H9 (cell line): ENCODE data around the gene LRFN2. TPM values are rescaled to one million over a fixed set of nuclear protein-coding genes. Genes with fewer than 3 reads are reported as not detected.

Experiments
- DNase-seq: peaks from one replicate; pipeline ENCODE4 v3.0.0-alpha.2; 2017
- H2AFZ ChIP-seq: one replicate; pipeline ENCODE4 v1.6.1; 2013; ENCODE audit warnings: mild to moderate bottlenecking, low read length, control low read depth, moderate library complexity
- H2AK5ac ChIP-seq: 2 replicates; pipeline ENCODE4 v1.6.1; 2013; ENCODE audit warnings: low read length, control low read depth, mixed read lengths; ENCODE audit not compliant: insufficient read length
- H2BK120ac ChIP-seq: one replicate; pipeline ENCODE4 v1.6.1; 2013; ENCODE audit warnings: low read depth, mild to moderate bottlenecking, low read length, control low read depth, inconsistent platforms; ENCODE audit not compliant: poor library complexity, severe bottlenecking
- H2BK12ac ChIP-seq: 2 replicates; pipeline ENCODE4 v1.6.1; 2013; ENCODE audit warnings: low read length, control low read depth, mixed read lengths, low read depth; ENCODE audit not compliant: insufficient read length
- H2BK15ac ChIP-seq: 2 replicates; pipeline ENCODE4 v1.6.1; 2013; ENCODE audit warnings: low read depth, low read length, control low read depth
- H2BK20ac ChIP-seq: one replicate; pipeline ENCODE4 v1.6.1; 2013; ENCODE audit warnings: low read depth, mild to moderate bottlenecking, low read length, control low read depth, inconsistent platforms; ENCODE audit not compliant: poor library complexity, severe bottlenecking
- H2BK5ac ChIP-seq: 2 replicates; pipeline ENCODE4 v1.6.1; 2013; ENCODE audit warnings: low read length, control low read depth, mixed read lengths; ENCODE audit not compliant: insufficient read length
- H3K14ac ChIP-seq: 2 replicates; pipeline ENCODE4 v1.6.1; 2013; ENCODE audit warnings: low read length, control low read depth; ENCODE audit not compliant: insufficient read depth
- H3K18ac ChIP-seq: 2 replicates; pipeline ENCODE4 v1.6.1; 2013; ENCODE audit warnings: low read depth, mild to moderate bottlenecking, mixed read lengths, low read length, control low read depth; ENCODE audit not compliant: insufficient read length
- H3K23ac ChIP-seq: 2 replicates; pipeline ENCODE4 v1.6.1; 2013; ENCODE audit warnings: low read length, control low read depth, mixed read lengths, low read depth; ENCODE audit not compliant: insufficient read length
- H3K23me2 ChIP-seq: 2 replicates; pipeline ENCODE4 v1.6.1; 2013; ENCODE audit warnings: low read depth, mild to moderate bottlenecking, mixed read lengths, low read length, control low read depth; ENCODE audit not compliant: insufficient read length, poor library complexity, severe bottlenecking
- H3K27ac ChIP-seq: 2 replicates; pipeline ENCODE4 v1.5.1; 2013; ENCODE audit warnings: low read length, control low read depth, mixed read lengths, low read depth; ENCODE audit not compliant: insufficient read length
- H3K27me3 ChIP-seq: 2 replicates; pipeline ENCODE4 v1.6.1; 2013; ENCODE audit warnings: low read length, control low read depth, inconsistent platforms; ENCODE audit not compliant: insufficient read depth
- H3K4ac ChIP-seq: 2 replicates; pipeline ENCODE4 v1.6.1; 2013; ENCODE audit warnings: low read depth, mild to moderate bottlenecking, control low read depth, inconsistent platforms, low read length, moderate library complexity
- H3K4me1 ChIP-seq: 2 replicates; pipeline ENCODE4 v1.6.1; 2013; ENCODE audit warnings: low read length, control low read depth, inconsistent platforms; ENCODE audit not compliant: insufficient read depth
- H3K4me2 ChIP-seq: 2 replicates; pipeline ENCODE4 v1.6.1; 2013; ENCODE audit warnings: low read length, control low read depth, mixed read lengths; ENCODE audit not compliant: insufficient read length, insufficient read depth
- H3K56ac ChIP-seq: 2 replicates; pipeline ENCODE4 v1.6.1; 2013; ENCODE audit warnings: low read depth, mild to moderate bottlenecking, mixed read lengths, low read length, control low read depth; ENCODE audit not compliant: insufficient read length
- H3K79me1 ChIP-seq: 2 replicates; pipeline ENCODE4 v1.6.1; 2013; ENCODE audit warnings: low read depth, mild to moderate bottlenecking, moderate library complexity, low read length, control low read depth, inconsistent platforms; ENCODE audit not compliant: insufficient read depth, poor library complexity, severe bottlenecking
- H3K79me2 ChIP-seq: 2 replicates; pipeline ENCODE4 v1.6.1; 2013; ENCODE audit warnings: low read length, control low read depth, inconsistent platforms; ENCODE audit not compliant: insufficient read depth
- H3K9ac ChIP-seq: 2 replicates; pipeline ENCODE4 v1.6.1; 2013; ENCODE audit warnings: low read length, control low read depth, mixed read lengths; ENCODE audit not compliant: insufficient read length; ENCODE audit errors: extremely low read depth
- H3K9me3 ChIP-seq: one replicate; pipeline ENCODE4 v1.6.1; 2013; ENCODE audit warnings: low read depth, low read length, inconsistent platforms; ENCODE audit not compliant: control insufficient read depth
- H3T11ph ChIP-seq: one replicate; pipeline ENCODE4 v1.6.1; 2013; ENCODE audit warnings: mild to moderate bottlenecking, low read length, control low read depth, inconsistent platforms
- H4K20me1 ChIP-seq: one replicate; pipeline ENCODE4 v1.6.1; 2013; ENCODE audit not compliant: control insufficient read depth, insufficient read length, insufficient read depth
- H4K5ac ChIP-seq: 2 replicates; pipeline ENCODE4 v1.6.1; 2013; ENCODE audit warnings: low read depth, mild to moderate bottlenecking, mixed read lengths, low read length, control low read depth; ENCODE audit not compliant: insufficient read length
- H4K8ac ChIP-seq: replicated peaks from 2 replicates; pipeline ENCODE4 v1.6.1; 2013; ENCODE audit warnings: low read length, control low read depth, mixed read lengths, low read depth; ENCODE audit not compliant: insufficient read length
- H4K91ac ChIP-seq: 2 replicates; pipeline ENCODE4 v1.6.1; 2013; ENCODE audit warnings: low read depth, mild to moderate bottlenecking, moderate library complexity, mixed read lengths, low read length, control low read depth; ENCODE audit not compliant: insufficient read length
- H3K27ac Mint-ChIP-seq, 3 experiments: 2 replicates in 2 of 3; 3 replicates in 1 of 3; pipeline ENCODE4 v1.8.0; 2020 to 2021; ENCODE audit warnings: mixed read lengths in 3 of 3, mild to moderate bottlenecking in 1 of 3, moderate library complexity in 1 of 3
- H3K27me3 Mint-ChIP-seq: 2 replicates; pipeline ENCODE4 v1.8.0; 2021; ENCODE audit warnings: low read depth, mild to moderate bottlenecking, moderate library complexity, mixed read lengths
- H3K36me3 Mint-ChIP-seq, 3 experiments: 2 replicates in 2 of 3; 3 replicates in 1 of 3; pipeline ENCODE4 v1.8.0; 2020 to 2021; ENCODE audit warnings: low read depth in 3 of 3, mixed read lengths in 3 of 3; ENCODE audit not compliant: insufficient read depth in 1 of 3
- H3K4me1 Mint-ChIP-seq, 2 experiments: 2 replicates each; pipeline ENCODE4 v1.8.0; 2020; ENCODE audit warnings: mixed read lengths in 2 of 2
- H3K4me3 Mint-ChIP-seq, 2 experiments: 2 replicates in 1 of 2; 3 replicates in 1 of 2; pipeline ENCODE4 v1.8.0; 2020 to 2021; ENCODE audit warnings: mild to moderate bottlenecking in 2 of 2, mixed read lengths in 2 of 2, moderate library complexity in 1 of 2
- H3K9me3 Mint-ChIP-seq, 2 experiments: 2 replicates in 1 of 2; 3 replicates in 1 of 2; pipeline ENCODE4 v1.8.0; 2020; ENCODE audit warnings: mild to moderate bottlenecking in 2 of 2, mixed read lengths in 2 of 2, moderate library complexity in 1 of 2
- CTCF ChIP-seq: fragments of 200-600 bp; sonication (generic); conservative IDR thresholded peaks from 3 replicates; pipeline ENCODE4 v1.8.0; 2021; ENCODE audit warnings: antibody characterized with exemption, mild to moderate bottlenecking
- WGBS: extraction: QIAGEN DNeasy Blood & Tissue Kit; methylation state at CpG from one replicate; pipeline ENCODE4 v1.1.7; 2013; ENCODE audit warnings: missing lambda C conversion rate, low lambda C conversion rate, mixed read lengths; ENCODE audit not compliant: insufficient read length; ENCODE audit errors: extremely low coverage; 5-methylcytosine and 5-hydroxymethylcytosine counted together
- total RNA-seq: library from RNA; stranded (reverse); gene quantifications from 2 replicates; pipeline ENCODE4 v1.2.1, GENCODE V29; 2021

Gene LRFN2
- total RNA-seq, 1 experiment from 2014 or later: 0.11 TPM

GRCh38 chr6:40535110-40535818, 51.9 kb downstream of the LRFN2 start:
- Histone ChIP-seq H3K4me1 (no peaks in the 10 kb centered on the region), H3K79me1 (no peaks in the 10 kb centered on the region), H3K27me3 (no peaks in the 10 kb centered on the region), H2BK12ac (no peak overlapping the region), H3K79me2 (no peaks in the 10 kb centered on the region), H3K23ac (no peak overlapping the region), H2BK120ac (no peak overlapping the region), H3K4ac (no peak overlapping the region), H2BK20ac (no peak overlapping the region), H3K9ac (no peak overlapping the region), H3K23me2 (no peaks in the 10 kb centered on the region), H2BK15ac (no peak overlapping the region), H3K14ac (no peak overlapping the region), H4K20me1 (no peaks in the 10 kb centered on the region), H2AK5ac (no peak overlapping the region), H3K9me3 (no peaks in the 10 kb centered on the region), H3K18ac (no peak overlapping the region), H4K5ac (no peak overlapping the region), H2BK5ac (no peak overlapping the region), H3T11ph (no peak overlapping the region), H3K4me2 (no peak overlapping the region), H3K56ac (no peak overlapping the region), H2AFZ (no peak overlapping the region), H4K8ac (no peak overlapping the region), H4K91ac (no peak overlapping the region), H3K27ac (no peak overlapping the region)
- H3K36me3 Mint-ChIP-seq: no peaks in the 10 kb centered on the region; a peak in 1 of 7 replicates
- H3K27ac Mint-ChIP-seq: 0 out of 7 replicates have a peak overlapping the region, but pooled peaks of 1 of the 3 experiments have one; percentile 2
- H3K4me3 Mint-ChIP-seq: no peak overlapping the region
- no peak for TF ChIP-seq CTCF
- DNase-seq: no peak
- no peaks in the 10 kb centered on the region for H3K9me3 Mint-ChIP-seq
- H3K4me1 Mint-ChIP-seq: peaks cover 11 to 22% of the 10 kb centered on the region in 2 experiments
- peaks cover 4% of the 10 kb centered on the region; the same call in 1 of the 2 replicates for H3K27me3 Mint-ChIP-seq
- WGBS: no CpG with 5 or more reads among the region's 3 CpGs
